Endothelial cell of umbilical vein (primary cell): ENCODE results near the gene KANSL1L. TPM values are rescaled to one million over a fixed set of nuclear protein-coding genes. Genes with fewer than 3 reads are reported as not detected.

ENCODE experiments used
- BruUV-seq: library from RNA; stranded (reverse); fragments of 400-500 nt; replicated peaks from 2 replicates; lab custom pipeline; 2021; lab: Mats Ljungman, UMichigan
- CTCF ChIA-PET: fragments of 300-600, 350-600 bp; sonication (Branson Sonifier 250); formaldehyde crosslinking; loops from one replicate; lab custom pipeline; 2021; ENCODE audit warnings: antibody characterized with exemption, inconsistent platforms; lab: Charles Lee
- POLR2A ChIA-PET: fragments of 300-600, 350-600 bp; sonication (Branson Sonifier 250); formaldehyde crosslinking; loops from one replicate; lab custom pipeline; 2021; ENCODE audit warnings: antibody characterized with exemption, inconsistent platforms; lab: Charles Lee
- DNase-seq: peaks from one replicate; pipeline ENCODE4 v3.0.0-alpha.2; 2011; ENCODE audit warnings: low read depth, low spot score
- FAIRE-seq: peaks from 2 replicates; lab custom pipeline; 2011; peaks lifted over from hg19 to GRCh38; lab: Jason Lieb, UNC
- H2AFZ ChIP-seq: 2 replicates; pipeline ENCODE4 v1.6.0; 2012; ENCODE audit warnings: low read depth, low read length, control low read depth, inconsistent platforms
- H3K27ac ChIP-seq: 2 replicates; pipeline ENCODE4 v1.5.1; 2011; ENCODE audit warnings: low read depth, mild to moderate bottlenecking, control low read depth, low read length, moderate library complexity; ENCODE audit not compliant: insufficient read depth
- H3K27me3 ChIP-seq, 2 experiments: 2 replicates each; pipeline versions ENCODE4 v1.6.0 to v1.6.1; 2011; ENCODE audit warnings: low read length in 2 of 2, mixed read lengths in 1 of 2; ENCODE audit not compliant: control insufficient read depth in 2 of 2, insufficient read depth in 2 of 2
- H3K36me3 ChIP-seq, 2 experiments: 2 replicates in 1 of 2; 3 replicates in 1 of 2; pipeline ENCODE4 v1.5.1; 2011; ENCODE audit warnings: low read length in 2 of 2, mild to moderate bottlenecking in 1 of 2, moderate library complexity in 1 of 2; ENCODE audit not compliant: control insufficient read depth in 2 of 2, insufficient read depth in 2 of 2; ENCODE audit errors: extremely low read depth in 1 of 2
- H3K4me1 ChIP-seq: 3 replicates; pipeline ENCODE4 v1.5.1; 2011; ENCODE audit warnings: mild to moderate bottlenecking, low read length; ENCODE audit not compliant: control insufficient read depth, insufficient read depth; ENCODE audit errors: extremely low read depth
- H3K4me2 ChIP-seq: 2 replicates; pipeline ENCODE4 v1.6.1; 2011; ENCODE audit warnings: low read length, control low read depth, mixed read lengths; ENCODE audit not compliant: insufficient read depth
- H3K4me3 ChIP-seq, 3 experiments: fragments of 200-600 bp in 1 of 3; sonication (generic), shearing (Covaris generic) in 1 of 3; replicated peaks in 1 of 3; 2 replicates each; pipeline ENCODE4 v1.5.1; 2011 to 2016; ENCODE audit warnings: control low read depth in 3 of 3, low read length in 3 of 3, mild to moderate bottlenecking in 2 of 3, inconsistent platforms in 1 of 3, low read depth in 1 of 3, moderate library complexity in 1 of 3; ENCODE audit not compliant: insufficient read depth in 1 of 3
- H3K79me2 ChIP-seq: 2 replicates; pipeline ENCODE4 v1.6.0; 2012; ENCODE audit warnings: low read length, inconsistent platforms; ENCODE audit not compliant: control insufficient read depth, insufficient read depth
- H3K9ac ChIP-seq: replicated peaks from 2 replicates; pipeline ENCODE3; 2011; ENCODE audit warnings: low read length, control low read depth; ENCODE audit not compliant: insufficient read depth; ENCODE audit errors: extremely low read depth
- H3K9me1 ChIP-seq: replicated peaks from 3 replicates; pipeline ENCODE4 v1.6.0; 2011; ENCODE audit warnings: mild to moderate bottlenecking, low read length; ENCODE audit not compliant: control insufficient read depth, insufficient read depth; ENCODE audit errors: extremely low read depth
- H3K9me3 ChIP-seq: replicated peaks from 2 replicates; pipeline ENCODE4 v1.5.1; 2012; ENCODE audit warnings: low read length, inconsistent platforms; ENCODE audit not compliant: control insufficient read depth, insufficient read depth
- H4K20me1 ChIP-seq: replicated peaks from 2 replicates; pipeline ENCODE3; 2011; ENCODE audit warnings: mild to moderate bottlenecking, low read length; ENCODE audit not compliant: control insufficient read depth, insufficient read depth; ENCODE audit errors: extremely low read depth
- CTCF ChIP-seq, 2 donors: IDR thresholded peaks; 1 replicate in 1 of 2; 2 replicates in 1 of 2; pipeline ENCODE4 v1.5.1; 2011; ENCODE audit warnings: low read length in 2 of 2, mild to moderate bottlenecking in 2 of 2, moderate library complexity in 2 of 2, control low read depth in 1 of 2, inconsistent platforms in 1 of 2, low read depth in 1 of 2; ENCODE audit not compliant: insufficient read depth in 1 of 2; ENCODE audit errors: extremely low read depth in 1 of 2
- FOS ChIP-seq: IDR thresholded peaks from 2 replicates; pipeline ENCODE4 v1.6.1; 2011; ENCODE audit warnings: mild to moderate bottlenecking, low read length, moderate library complexity, borderline replicate concordance; ENCODE audit not compliant: insufficient read depth
- JUN ChIP-seq: IDR thresholded peaks from 2 replicates; pipeline ENCODE4 v1.6.1; 2011; ENCODE audit warnings: borderline replicate concordance, low read depth; ENCODE audit not compliant: insufficient read length, insufficient read depth
- MAX ChIP-seq: IDR thresholded peaks from 2 replicates; pipeline ENCODE4 v1.6.1; 2011; ENCODE audit not compliant: insufficient read depth, insufficient read length
- POLR2A ChIP-seq: IDR thresholded peaks from 2 replicates; pipeline ENCODE4 v1.6.1; 2012; ENCODE audit warnings: low read depth, mild to moderate bottlenecking, control low read depth, low read length
- POLR2AphosphoS5 ChIP-seq: IDR thresholded peaks from 2 replicates; pipeline ENCODE4 v1.6.1; 2012; ENCODE audit warnings: low read depth, mild to moderate bottlenecking, control low read depth, low read length, moderate library complexity; ENCODE audit not compliant: insufficient read depth
- dilution Hi-C: fragments of 300-500 bp; cut with MboI; formaldehyde crosslinking; loops from one replicate; pipeline ENCODE4 v1.15.0; 2019; ENCODE audit warnings: low sequenced_read_pairs; ENCODE audit not compliant: extremely low pct_ligation_motif_present
- intact Hi-C: fragments of 100-400 bp; cut with micrococcal nuclease; formaldehyde crosslinking; loops from one replicate; pipeline ENCODE4 v1.10.0; 2022
- polyA plus RNA-seq, 4 experiments: library from polyadenylated mRNA; depleted of rRNA in 3 of 4; stranded (reverse) in 3 of 4; unstranded in 1 of 4; fragments of >200 nt; gene quantifications; 2 replicates each; pipeline versions ENCODE4 v1.2.1 to v1.2.3, GENCODE V29; 2011 to 2012; ENCODE audit warnings: missing spikeins in 1 of 4
- total RNA-seq: library from RNA; stranded (reverse); gene quantifications from 2 replicates; pipeline ENCODE4 v1.2.3, GENCODE V29; 2021

KANSL1L gene
- total and polyA plus RNA-seq, 2 donors (not counting 3 experiments of a cell fraction or from before 2014, with no cell fraction given) = 4.3 to 14.0 TPM

GRCh38 chr2:210046851-210047500 is 124.2 kb downstream of the KANSL1L start:
- ChIA-PET POLR2A (no interaction called here), CTCF (no interaction called here)
- Histone ChIP-seq H3K9me3 (no peaks in the 10 kb centered on the region), H3K4me1 (no peaks in the 10 kb centered on the region), H3K27me3 (no peaks in the 10 kb centered on the region), H3K4me3 (no peak overlapping the region), H4K20me1 (no peaks in the 10 kb centered on the region), H3K9ac (no peak overlapping the region), H3K27ac (no peak overlapping the region), H3K79me2 (no peaks in the 10 kb centered on the region), H3K9me1 (no peaks in the 10 kb centered on the region), H2AFZ (no peak overlapping the region), H3K4me2 (no peak overlapping the region), H3K36me3 (no peaks in the 10 kb centered on the region)
- BruUV-seq = no TSS peak
- intact Hi-C loops (no loop called here), dilution Hi-C loops (no loop called here)
- TF ChIP-seq CTCF (IDR thresholded peaks at IDR 0.05; ENCODE audit: extremely low read depth in 1 of 2, insufficient read depth in 1 of 2, low read depth in 1 of 2, low read length in 2 of 2) (no peak), POLR2AphosphoS5 (no peak), FOS (no peak), POLR2A (no peak), JUN (no peak), MAX (no peak)
- FAIRE-seq = no peak
- DNase-seq = no peak
